HG02759 (cell line): ENCODE measurements around the gene HRG.

ENCODE experiments used
- ATAC-seq: cut with Tn5 transposase; IDR thresholded peaks from one replicate; pipeline ENCODE4 v1.9.1; 2021; ENCODE audit warnings: mild to moderate bottlenecking, moderate library complexity; ENCODE audit not compliant: unreplicated experiment

The HRG gene

DNA sequence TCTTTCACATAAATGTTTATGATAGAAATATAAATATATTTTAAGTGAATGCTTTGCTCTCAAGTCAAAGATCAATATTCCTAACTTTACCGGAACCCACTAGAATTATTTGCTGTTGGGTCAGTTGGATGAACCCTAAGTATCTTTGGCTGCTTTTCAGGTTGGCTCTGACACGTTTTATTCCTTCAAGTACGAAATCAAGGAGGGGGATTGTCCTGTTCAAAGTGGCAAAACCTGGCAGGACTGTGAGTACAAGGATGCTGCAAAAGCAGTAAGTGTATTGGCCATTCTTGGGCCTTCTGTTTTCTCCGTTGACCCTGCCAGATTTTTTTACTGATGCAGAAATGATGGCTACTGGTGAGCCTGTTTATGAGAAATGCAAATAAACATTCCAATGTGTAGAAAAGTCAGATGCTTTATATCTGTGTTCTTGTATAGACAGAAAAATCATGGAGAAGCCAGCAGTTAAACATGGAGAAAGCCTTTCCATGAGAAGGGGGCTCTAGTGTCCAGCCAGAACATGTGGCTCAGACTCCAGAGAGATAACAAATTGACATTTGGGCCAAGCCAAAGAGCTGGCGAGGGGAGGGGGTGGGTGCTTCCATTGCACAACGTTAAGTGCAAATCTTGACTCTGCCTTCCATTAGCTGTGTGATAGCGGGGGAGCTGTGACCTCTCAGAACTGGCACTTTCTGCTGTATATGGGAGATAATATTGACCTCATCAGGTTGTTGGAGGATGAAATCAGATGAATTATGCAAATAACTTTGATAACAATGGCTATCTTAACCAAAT lies 54.3 kb downstream of the HRG start:
- ATAC-seq = no peak

DNA sequence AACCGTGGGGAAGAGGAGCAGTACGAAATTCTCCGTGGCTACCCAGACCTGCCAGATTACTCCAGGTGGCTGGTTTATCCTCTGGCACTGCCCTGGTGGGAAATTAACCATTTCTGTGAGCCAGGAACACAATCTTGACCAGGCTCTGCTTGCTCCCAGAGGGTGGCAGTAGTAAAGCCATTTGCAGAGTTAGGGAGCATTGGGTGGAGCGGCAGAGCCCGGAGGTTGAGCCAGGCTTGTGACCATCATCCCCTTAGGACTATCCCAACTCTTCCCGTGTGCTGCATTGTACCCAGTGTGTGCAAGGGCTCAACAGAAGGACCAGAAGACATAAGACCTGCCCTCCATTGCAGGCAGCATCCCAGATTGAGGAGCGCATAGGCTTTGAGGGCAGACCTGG lies 56.6 kb downstream of the HRG start:
- no peak for ATAC-seq

DNA sequence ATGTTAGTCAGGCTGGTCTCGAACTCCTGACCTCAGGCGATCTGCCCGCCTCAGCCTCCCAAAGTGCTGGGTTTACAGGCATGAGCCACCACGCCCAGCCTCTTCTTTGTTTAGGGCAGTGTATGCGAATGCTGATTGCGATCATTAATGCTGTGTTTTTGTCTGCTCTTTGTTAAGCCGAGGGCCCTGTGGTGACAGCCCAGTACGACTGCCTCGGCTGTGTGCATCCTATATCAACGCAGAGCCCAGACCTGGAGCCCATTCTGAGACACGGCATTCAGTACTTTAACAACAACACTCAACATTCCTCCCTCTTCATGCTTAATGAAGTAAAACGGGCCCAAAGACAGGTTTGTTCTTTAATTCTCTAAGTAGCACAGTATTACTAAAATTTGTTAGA lies 59.1 kb downstream of the HRG start:
- ATAC-seq = no peak
